ENCODE results near the gene TNFAIP1.

- TF ChIP-seq POLR2A (IDR thresholded peaks at IDR 0.05; ENCODE audit: low read depth, low read length) (no peak), CTCF (conservative IDR thresholded peaks at IDR 0.05; ENCODE audit: low read depth, low read length) (no peak), MAFK (IDR thresholded peaks at IDR 0.05; ENCODE audit: low read depth, low read length) (no peak), SMC3 (IDR thresholded peaks at IDR 0.05; ENCODE audit: low read depth, low read length) (no peak; the same call in 1 of the 2 replicates), RFX5 (IDR thresholded peaks at IDR 0.05; ENCODE audit: low read depth, low read length) (no peak), BHLHE40 (IDR thresholded peaks at IDR 0.05; ENCODE audit: low read depth, low read length) (no peak), RAD21 (IDR thresholded peaks at IDR 0.05; ENCODE audit: low read length) (no peak), USF2 (IDR thresholded peaks at IDR 0.05; ENCODE audit: low read depth, low read length) (no peak), CEBPB (IDR thresholded peaks at IDR 0.05; ENCODE audit: low read depth, low read length) (no peak), RCOR1 (IDR thresholded peaks at IDR 0.05; ENCODE audit: insufficient replicate concordance, low read length) (no peak), MAZ (IDR thresholded peaks at IDR 0.05; ENCODE audit: borderline replicate concordance, low read depth, low read length) (no peak), ELK1 (IDR thresholded peaks at IDR 0.05; ENCODE audit: borderline replicate concordance, low read depth, low read length) (no peak), FOS (IDR thresholded peaks at IDR 0.05; ENCODE audit: low read depth, low read length) (peak; percentile 47; the same call in 1 of the 2 replicates)
Observed at GRCh38 chr17:28347261-28347891, 11.8 kb downstream of the TNFAIP1 start.

All from IMR-90 (cell line).